NCI-H774 (cell line): ENCODE results near the gene PLCH2.
A peak's percentile ranks its signal among the peaks of the same experiment; 100 is the strongest.

Experiments used
- DNase-seq: peaks from one replicate; lab custom pipeline; 2025; lab: John Stamatoyannopoulos, UW

Gene PLCH2

DNA sequence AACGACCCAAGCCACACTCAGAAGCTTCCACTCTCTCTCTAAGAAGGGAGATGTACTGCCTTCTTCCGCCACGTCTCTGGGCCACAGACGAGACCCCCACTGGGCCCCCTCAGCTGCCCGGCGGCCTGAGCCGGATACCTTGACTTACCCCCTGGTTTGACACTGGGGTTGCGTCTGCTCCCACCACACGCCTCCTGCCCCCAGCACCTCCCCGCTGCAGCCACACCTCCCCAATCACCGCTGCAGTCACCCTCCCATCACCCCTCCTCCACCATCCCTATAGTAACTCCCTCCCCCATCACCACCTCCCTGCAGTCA lies 39.6 kb downstream of the PLCH2 start:
- DNase-seq: no peak

DNA sequence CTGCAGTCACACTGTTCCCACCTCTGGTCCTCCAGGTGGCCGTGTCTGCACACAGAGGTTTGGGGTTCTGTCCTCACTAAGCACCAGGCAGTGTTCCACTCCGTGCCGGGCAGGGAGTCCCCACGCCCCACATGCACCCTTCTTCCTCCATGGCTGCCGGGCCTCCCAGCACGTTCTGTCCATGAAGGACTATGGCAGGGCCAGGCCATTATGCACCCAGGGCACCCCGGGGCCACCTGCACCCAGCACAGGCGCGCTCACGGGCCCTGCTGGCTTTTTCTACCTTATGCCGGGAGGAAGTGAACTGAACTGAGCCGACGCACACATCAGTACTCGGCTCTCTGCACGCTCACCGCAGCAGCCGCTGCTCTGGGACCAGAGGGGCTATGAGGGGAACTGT lies 40.0 kb downstream of the PLCH2 start:
- no peak for DNase-seq

- no peak for DNase-seq
These were observed 40.9 kb downstream of the PLCH2 start for GRCh38 chr1:2516946-2517345.

- no peak for DNase-seq
These were observed 41.9 kb downstream of the PLCH2 start for GRCh38 chr1:2517966-2518365.

- no peak for DNase-seq
These were observed 42.4 kb downstream of the PLCH2 start for GRCh38 chr1:2518528-2518927.

DNA sequence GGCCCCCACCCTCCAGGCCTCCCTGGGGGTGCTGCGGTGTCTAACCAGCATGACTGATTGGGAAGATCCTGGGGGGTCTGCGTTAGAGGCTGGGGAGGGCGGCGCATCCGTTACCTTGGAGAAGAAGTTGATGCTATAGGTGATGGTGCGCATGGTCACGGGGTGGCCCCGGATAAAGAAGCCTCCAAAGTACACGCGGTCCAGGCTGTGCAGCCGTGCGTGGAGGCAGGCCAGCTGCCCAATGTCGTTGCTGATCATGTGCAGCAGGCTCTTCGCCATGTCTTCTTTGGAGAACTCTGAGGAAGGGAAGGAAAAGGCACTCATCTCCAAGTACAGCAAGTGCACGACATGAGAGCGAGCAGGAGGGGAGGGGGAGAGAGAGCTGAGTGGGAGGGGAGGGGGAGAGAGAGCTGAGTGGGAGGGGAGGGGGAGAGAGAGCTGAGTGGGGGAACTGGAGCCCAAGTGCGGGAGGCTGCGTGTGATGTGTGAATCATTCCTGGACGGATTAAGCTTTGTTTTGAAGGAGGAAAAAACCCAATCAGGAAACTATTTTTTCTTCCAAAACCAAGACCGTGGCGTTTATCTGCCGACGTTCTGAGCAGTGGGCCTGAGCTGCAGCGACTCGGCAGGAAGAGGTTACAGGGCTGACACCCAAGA lies 43.1 kb downstream of the PLCH2 start:
- DNase-seq: no peak

DNA sequence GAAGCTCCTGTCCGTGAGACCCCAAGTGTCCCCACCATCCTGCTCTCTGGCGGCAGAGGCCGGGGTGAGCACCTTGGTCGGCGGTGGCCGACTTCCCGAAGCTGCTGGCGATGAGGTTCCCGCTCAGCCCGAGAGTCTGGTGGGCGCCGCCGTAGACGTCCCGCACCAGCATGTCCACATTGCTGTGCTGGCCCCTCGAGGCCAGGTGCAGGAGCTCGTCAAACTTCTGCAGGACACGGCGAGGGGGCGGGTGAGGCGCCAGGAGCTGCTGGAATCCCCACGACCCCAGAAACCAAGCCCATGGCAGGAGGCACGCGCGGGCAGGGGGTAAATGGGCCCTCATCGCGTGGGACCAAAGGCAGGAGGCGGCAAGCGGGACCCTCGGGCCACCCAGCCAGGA lies 43.6 kb downstream of the PLCH2 start:
- no peak for DNase-seq

DNA sequence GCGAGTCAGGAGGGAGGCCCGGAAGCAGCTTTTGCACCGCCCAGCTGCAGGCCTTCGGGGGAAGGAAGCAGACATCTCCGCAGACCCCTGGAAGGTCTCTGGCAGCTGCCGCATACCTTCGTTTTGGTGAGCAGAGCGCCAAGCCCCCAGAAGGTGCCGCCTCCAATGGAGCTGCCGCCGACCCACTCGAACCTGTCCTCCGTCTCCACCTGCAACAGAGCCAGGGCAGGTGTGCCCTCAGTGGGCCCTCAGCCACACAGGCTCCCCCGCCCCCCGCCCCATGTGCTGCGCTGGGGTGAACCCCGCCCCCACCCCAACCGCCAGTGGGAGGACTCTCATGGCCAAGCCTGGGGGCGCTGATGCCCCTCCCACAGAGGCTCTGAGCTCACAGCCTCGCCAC lies 44.1 kb downstream of the PLCH2 start:
- DNase-seq: no peak

DNA sequence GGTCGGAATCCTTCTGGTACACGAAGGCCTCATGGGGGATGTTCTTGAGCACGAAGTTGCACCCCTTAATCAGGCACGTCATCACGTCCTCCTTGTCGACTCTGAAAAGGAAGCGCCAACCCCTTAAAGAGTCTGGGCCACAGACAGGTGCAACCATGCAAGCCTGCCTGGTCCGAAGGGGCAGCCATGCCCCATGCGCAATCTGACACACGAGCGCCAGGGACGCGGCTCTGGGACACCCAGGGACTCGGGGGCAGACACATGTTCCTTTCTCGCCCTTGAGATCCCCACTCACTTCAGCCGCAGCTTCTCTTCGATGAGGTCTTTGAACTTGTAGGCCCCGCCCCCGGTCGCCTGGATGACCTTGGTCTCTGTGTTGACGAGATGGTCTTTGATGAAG lies 44.7 kb downstream of the PLCH2 start:
- no peak for DNase-seq

DNA sequence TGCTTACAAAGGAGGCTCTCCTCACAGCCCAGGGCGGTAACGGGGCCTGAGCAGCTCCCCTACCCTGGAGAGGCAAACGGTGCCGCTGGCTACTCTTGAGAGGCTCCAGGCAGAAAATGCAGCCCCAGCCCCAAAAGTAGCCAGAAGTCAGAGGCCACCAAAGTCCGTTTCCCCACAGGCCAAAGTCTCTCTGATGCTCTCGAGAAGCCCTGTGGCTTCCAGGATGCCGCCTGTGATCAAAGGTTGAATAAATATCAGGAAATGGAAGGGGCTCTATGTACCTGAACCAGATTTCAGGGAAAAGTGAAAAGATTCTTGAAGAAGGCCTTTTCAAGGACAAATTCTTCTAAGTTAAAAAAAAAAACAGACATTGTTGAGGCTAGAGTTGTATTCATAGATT lies 46.1 kb downstream of the PLCH2 start:
- DNase-seq: no peak

DNA sequence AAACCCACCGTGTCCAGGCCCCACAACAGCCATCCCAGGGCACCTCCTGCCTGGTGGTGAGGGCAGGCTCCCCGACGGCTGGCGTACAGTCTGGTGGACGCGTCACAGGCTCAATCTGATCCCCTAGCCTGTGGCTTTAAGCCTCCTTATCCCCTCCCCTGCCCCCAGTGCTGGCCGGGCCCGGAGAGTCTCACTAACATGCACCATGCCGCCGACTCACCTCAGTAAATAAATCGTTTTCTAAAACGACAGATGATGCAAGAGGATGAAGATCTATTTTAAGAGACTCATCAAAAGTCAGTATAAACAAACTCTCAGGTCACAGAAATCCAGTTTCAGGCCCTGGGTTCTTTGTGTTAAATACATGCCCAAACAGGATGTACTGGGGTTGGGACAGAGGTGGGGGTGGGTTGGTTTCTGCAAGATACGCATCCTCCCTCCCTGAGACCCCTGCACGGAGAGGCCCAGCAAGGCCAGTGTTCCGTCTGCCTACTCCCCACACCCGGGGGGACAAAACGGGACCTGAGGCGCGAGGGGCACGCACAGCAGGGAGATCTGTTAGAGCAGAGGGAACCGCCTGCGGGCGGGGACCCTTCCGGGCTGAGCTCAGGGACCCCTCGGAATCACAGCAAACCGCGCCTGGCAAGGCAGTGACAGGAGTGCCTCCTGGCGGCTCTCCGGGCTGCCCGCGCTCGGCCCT lies 47.3 kb downstream of the PLCH2 start:
- no peak for DNase-seq

- no peak for DNase-seq
These were observed 48.0 kb downstream of the PLCH2 start for GRCh38 chr1:2523891-2524609.

- no peak for DNase-seq
These were observed 49.5 kb downstream of the PLCH2 start for GRCh38 chr1:2525572-2525919.

DNA sequence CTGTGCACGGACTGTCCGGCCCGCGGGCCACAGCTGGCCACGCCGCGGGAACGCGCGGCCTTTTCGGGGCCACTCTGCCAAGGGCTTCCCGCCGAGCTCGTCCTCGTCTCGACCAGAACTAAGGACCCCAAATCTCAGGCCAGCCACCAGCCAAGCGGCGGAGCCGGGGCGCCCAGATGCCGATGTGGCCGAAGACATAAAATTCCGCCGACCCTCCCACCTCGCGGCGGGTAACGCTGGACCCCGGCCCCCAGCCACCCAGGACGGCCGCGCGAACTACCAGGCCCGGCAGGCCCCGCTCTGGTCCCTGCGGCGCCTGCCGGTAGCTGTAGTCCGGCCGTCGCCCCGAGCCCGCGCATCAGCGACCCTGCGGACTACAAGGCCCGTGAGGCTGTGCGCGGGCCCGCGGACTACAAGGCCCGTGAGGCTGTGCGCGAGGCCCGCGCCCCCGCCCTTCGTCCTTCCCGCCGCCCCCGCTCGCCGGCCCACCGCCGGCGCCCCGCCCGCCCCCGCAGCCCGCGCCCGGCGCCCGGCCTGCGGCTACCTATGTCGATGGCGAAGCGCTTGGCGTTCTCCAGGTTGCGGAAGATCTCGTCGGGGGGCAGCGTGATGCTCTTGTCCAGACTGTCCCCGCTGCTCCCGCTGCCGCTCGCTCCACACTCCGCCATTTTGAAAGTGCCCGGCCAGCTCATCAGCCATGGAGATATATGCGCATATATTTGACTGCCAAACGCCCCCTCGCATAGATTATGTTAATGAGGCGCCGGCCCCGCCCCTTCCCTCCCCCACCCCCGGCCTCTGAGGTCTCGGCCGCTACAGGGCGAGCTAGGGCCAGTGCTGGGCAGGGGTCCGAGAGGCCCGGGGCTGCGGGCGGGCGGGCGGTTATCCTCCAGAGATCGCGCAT lies 50.1 kb downstream of the PLCH2 start, which contains the start of gene PANK4:
Gene PANK4 (minus strand): TSS at position 677 of the 904 bp plus-strand sequence. CDS start 9 bp downstream, at position 668.
- DNase-seq: peak; percentile 75

GRCh38 chr1:2526824-2527555 lies 50.9 kb downstream of the PLCH2 start:
- no peak for DNase-seq

DNA sequence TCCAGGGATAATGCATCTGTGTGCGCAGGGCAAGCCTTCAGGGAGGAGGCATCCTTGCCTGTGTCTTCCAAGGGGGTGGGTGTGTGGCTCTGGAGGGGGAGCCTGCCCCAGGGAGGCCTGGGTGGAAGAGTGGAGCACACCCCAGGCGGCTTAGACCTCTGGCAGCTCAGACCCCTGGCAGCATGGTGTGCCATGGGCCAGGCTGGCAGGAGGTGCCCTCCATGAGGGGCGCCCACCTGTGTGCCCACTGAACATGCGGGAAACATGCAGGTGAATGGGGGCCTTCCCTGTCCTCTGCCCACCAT lies 51.4 kb downstream of the PLCH2 start:
- no peak for DNase-seq

DNA sequence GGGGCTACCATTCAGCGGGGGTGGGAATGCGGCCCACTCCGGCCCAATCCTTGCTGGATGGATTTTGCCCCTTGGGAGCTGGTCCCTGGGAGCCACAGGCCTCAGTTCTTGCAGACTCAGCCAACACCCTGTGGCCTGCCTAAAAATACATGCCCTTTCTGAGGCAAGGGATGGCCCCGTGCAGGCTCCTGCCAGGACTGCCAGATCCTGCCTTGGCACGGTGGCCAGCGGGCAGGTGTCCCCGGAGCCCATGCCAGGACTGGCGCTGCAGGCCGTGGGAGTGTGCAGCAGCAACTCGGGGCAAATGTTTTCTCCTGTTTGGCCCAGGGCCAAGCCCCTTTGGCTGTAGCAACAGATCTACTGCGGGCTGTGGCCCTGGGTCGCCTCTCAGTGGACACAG lies 51.9 kb downstream of the PLCH2 start:
- DNase-seq: no peak

DNA sequence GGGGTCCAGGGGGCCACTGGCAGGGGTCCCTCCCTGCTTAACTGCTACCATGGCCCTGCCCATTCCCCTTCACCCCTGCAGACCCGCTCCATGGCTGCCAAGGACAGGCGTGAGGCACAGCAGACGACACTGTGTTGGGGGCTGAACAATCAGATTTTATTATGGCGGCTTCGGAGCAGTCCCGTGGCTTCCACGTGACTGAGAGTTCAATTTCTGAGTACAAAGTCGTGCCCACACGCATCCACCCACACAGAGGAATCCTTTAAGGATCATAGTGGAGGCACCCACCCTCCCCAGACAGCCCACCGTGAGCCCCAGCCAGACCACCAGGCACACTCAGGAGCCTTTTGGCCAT lies 52.5 kb downstream of the PLCH2 start:
- no peak for DNase-seq

DNA sequence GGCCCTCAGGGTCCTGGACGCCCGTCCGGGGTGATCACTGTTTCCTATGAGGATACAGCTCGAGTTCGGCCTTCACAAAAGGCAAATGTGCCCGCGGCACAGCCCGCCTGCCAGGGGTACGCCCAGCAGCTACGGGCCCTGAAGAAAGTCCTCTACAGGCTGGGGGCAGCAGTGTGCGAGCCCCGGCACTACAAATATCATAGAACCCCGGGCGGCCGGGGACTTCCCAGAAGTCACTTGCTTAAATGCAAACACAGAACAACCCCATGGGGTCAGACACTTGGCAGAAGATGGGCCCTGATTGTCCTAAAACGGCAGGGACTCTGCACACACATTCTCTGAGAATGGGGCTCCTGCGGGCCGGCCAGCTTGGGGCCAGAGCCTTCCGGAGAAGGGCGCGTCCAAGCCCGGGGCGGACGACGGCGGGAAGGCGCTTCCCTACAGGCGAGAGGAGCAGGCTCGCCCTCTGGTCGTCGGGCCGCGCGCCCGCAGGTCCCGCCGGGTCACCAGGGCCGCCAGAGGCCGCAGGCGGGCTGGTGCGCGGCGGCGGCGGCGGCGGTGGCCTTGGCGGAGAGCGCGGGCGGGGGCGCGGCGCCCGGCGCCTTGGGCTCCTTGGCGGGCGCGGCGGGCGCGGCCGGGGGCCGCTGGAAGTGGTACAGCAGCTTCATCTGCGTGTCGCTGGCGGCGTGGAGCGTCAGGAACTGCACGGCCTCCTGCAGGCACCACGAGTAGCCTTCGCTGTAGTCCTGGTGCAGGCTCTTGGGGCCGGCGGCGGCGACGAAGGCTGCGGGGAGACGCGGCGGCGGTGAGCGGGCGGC lies 53.1 kb downstream of the PLCH2 start:
- no peak for DNase-seq

DNA sequence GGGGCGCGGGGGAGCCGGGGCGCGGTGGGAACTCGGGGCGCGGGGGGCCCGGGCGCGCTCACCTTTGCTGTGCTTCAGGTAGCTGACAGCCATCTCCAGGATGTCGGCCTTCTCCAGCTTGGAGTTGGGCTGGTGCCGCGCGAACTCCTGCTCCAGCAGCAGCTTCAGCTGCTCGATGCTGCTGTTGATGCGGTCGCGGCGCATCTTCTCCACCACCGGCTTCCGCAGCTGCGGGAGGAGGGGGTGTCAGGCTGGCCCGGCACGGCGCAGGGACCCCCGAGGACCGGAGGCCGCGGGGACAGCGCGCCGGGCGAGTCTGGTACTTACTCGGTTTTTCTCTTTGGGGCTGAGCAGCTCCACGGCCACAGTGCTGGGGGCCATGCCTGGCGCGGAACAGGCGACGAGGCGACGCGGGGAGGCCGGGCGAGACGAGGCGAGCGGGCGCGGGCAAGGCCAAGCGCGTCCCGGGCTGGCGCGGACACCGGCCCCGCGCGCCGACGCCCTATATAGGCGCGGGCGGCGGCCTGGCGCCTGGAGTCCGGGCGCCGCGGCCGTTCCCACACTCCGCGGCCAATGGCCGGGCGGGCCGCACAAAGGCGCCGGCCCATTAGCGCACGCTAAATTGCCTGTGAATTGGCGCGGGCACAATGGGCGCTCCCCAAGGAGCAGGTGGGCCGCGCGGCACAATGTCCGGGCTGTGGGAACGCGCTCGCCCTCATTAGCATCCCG lies 53.9 kb downstream of the PLCH2 start, which contains the start of gene HES5:
Gene HES5 (minus strand): TSS at position 480 of the 729 bp plus-strand sequence. CDS start 99 bp downstream, at position 381.
- DNase-seq: peak; percentile 16
